Measurements from ENCODE around the gene CLSTN1. TPM values are rescaled to one million over a fixed set of nuclear protein-coding genes. Genes with fewer than 3 reads are reported as not detected.

CLSTN1 gene
- total and polyA plus RNA-seq, 2 of the 8 experiments (the other 6 are each of a cell fraction or from before 2014, with no cell fraction given) = 34.2 to 97.4 TPM

- no peak overlapping the region for H3K4ac ChIP-seq (replicated peaks; ENCODE audit: insufficient read length, low read depth, low read length)
- peaks cover 33 to 94% (median 59%) of the 10 kb centered on the region in 4 experiments for H3K36me3 ChIP-seq (ENCODE audit: control insufficient read depth in 2 of 4, insufficient read depth in 4 of 4, low read length in 3 of 4)
- H3K79me2 ChIP-seq (ENCODE audit: control insufficient read depth in 1 of 2, insufficient read depth in 2 of 2, low read length in 2 of 2) = no peaks in the 10 kb centered on the region
- no peak overlapping the region for H4K8ac ChIP-seq (ENCODE audit: extremely low read depth, insufficient read depth, low read length)
- FAIRE-seq (no peak), DNase-seq (ENCODE audit: low read depth in 1 of 2, low spot score in 2 of 2) (no peak)
- no peaks in the 10 kb centered on the region for H3K27me3 ChIP-seq (replicated peaks in 1 of 4; ENCODE audit: control insufficient read depth in 3 of 4, extremely low read depth in 1 of 4, insufficient read depth in 3 of 4, low read length in 3 of 4)
- no peaks in the 10 kb centered on the region for H3K4me1 ChIP-seq (replicated peaks in 1 of 4; ENCODE audit: control insufficient read depth in 3 of 4, insufficient read depth in 4 of 4, low read length in 3 of 4)
- no peaks in the 10 kb centered on the region for H3K23me2 ChIP-seq (ENCODE audit: low read depth, low read length)
- H2BK15ac ChIP-seq (ENCODE audit: low read length) = no peak overlapping the region
- H3K27ac ChIP-seq (ENCODE audit: low read depth, low read length) = no peak overlapping the region
- H3K9ac ChIP-seq (replicated peaks in 1 of 4; ENCODE audit: extremely low read depth in 1 of 4, low read depth in 3 of 4, low read length in 3 of 4) = no peak overlapping the region
- H3K23ac ChIP-seq (ENCODE audit: insufficient read length) = no peak overlapping the region
- peaks cover 0 to 4% of the 10 kb centered on the region in 2 experiments; a peak in 2 of 4 replicates for H3K9me3 ChIP-seq (ENCODE audit: insufficient read depth in 2 of 2, low read depth in 1 of 2, low read length in 1 of 2)
- H3K56ac ChIP-seq (replicated peaks; ENCODE audit: insufficient read length, low read depth, low read length) = no peak overlapping the region
- no peak overlapping the region for H3K14ac ChIP-seq (ENCODE audit: insufficient read length)
- H4K20me1 ChIP-seq (replicated peaks in 1 of 2; ENCODE audit: control insufficient read depth in 1 of 2, insufficient read depth in 2 of 2, low read length in 2 of 2) = peaks cover 0 to 9% of the 10 kb centered on the region in 2 experiments
- ChIA-PET POLR2A (ENCODE audit: partially characterized antibody) (interaction anchor here (0.6 to 1.2 kb wide), 3 partner anchors 8 to 24 kb away, joined by 3 read pairs; no protein-coding TSS in a partner anchor), CTCF (ENCODE audit: partially characterized antibody) (interaction anchor here (2.0 to 3.6 kb wide), 3 partner anchors 8 to 128 kb away, joined by 4 to 30 read pairs (median 16); no protein-coding TSS in a partner anchor)
- H2AK5ac ChIP-seq (ENCODE audit: low read depth, low read length) = no peak overlapping the region
- no peak overlapping the region for H3K4me2 ChIP-seq (ENCODE audit: insufficient read depth in 1 of 2, low read depth in 2 of 2, low read length in 2 of 2)
- H2AFZ ChIP-seq (ENCODE audit: low read length) = no peak overlapping the region
- no peaks in the 10 kb centered on the region for H3K79me1 ChIP-seq (ENCODE audit: low read depth, low read length)
- no peak overlapping the region for H2BK5ac ChIP-seq (ENCODE audit: low read depth, low read length)
- 93% methylated on average over 14 of the region's 14 CpGs; no CpG with 5 or more reads in 1 of the 2 experiments for WGBS, 2 experiments (ENCODE audit: extremely low coverage in 1 of 2, insufficient coverage in 1 of 2, insufficient read length in 1 of 2, insufficient replicate concordance in 2 of 2, low coverage in 1 of 2, low lambda C conversion rate in 2 of 2, missing lambda C conversion rate in 1 of 2)
- H2BK120ac ChIP-seq (replicated peaks; ENCODE audit: low read depth, low read length) = no peak overlapping the region
- no peak overlapping the region for H2BK20ac ChIP-seq (ENCODE audit: low read length)
- H3K4me3 ChIP-seq (ENCODE audit: extremely low read depth in 1 of 4, insufficient read depth in 2 of 4, low read depth in 3 of 4, low read length in 4 of 4) = no peak overlapping the region
- no peak overlapping the region for H2BK12ac ChIP-seq (ENCODE audit: low read depth, low read length)
- H4K91ac ChIP-seq (replicated peaks; ENCODE audit: insufficient read length, low read length) = no peak overlapping the region
- H4K5ac ChIP-seq (ENCODE audit: insufficient read length, low read depth, low read length) = no peak overlapping the region
- H3K18ac ChIP-seq (ENCODE audit: extremely low read depth, low read length) = no peak overlapping the region
- no peak for TF ChIP-seq JUND (IDR thresholded peaks at IDR 0.05; ENCODE audit: low read length)
- no peak for TF ChIP-seq POU5F1 (IDR thresholded peaks at IDR 0.05; ENCODE audit: low read depth, low read length)
- no peak for TF ChIP-seq SAP30 (IDR thresholded peaks at IDR 0.05; ENCODE audit: insufficient read depth, insufficient replicate concordance, low read length)
- no peak for TF ChIP-seq TAF1 (IDR thresholded peaks at IDR 0.05; ENCODE audit: low read depth, low read length)
- TF ChIP-seq USF2 (IDR thresholded peaks at IDR 0.05; ENCODE audit: low read length) = no peak
- TF ChIP-seq JUN (IDR thresholded peaks at IDR 0.05; ENCODE audit: low read depth, low read length) = no peak
- TF ChIP-seq FOSL1 (IDR thresholded peaks at IDR 0.05; ENCODE audit: insufficient read depth, low read depth, low read length) = no peak
- no peak for TF ChIP-seq EZH2 (IDR thresholded peaks at IDR 0.05; ENCODE audit: low read depth, low read length, severe bottlenecking)
- no peak for TF ChIP-seq SIN3A (conservative IDR thresholded peaks at IDR 0.05 in 1 of 2, IDR thresholded peaks at IDR 0.05 in 1 of 2; ENCODE audit: low read depth in 1 of 2, low read length in 2 of 2)
Observed at GRCh38 chr1:9733160-9733789, 90.5 kb downstream of the CLSTN1 start.

Data from H1 (cell line).